Smooth muscle cell (in vitro differentiated cells): ENCODE data around the gene COP1. TPM values are rescaled to one million over a fixed set of nuclear protein-coding genes. Genes with fewer than 3 reads are reported as not detected.

ENCODE experiments used
- DNase-seq: peaks from one replicate; lab custom pipeline; 2025; ENCODE audit not compliant: unreplicated experiment; lab: John Stamatoyannopoulos, UW
- H2AFZ ChIP-seq: fragments of 200-600 bp; sonication (generic); 2 replicates; pipeline ENCODE4 v1.6.0; 2016; ENCODE audit warnings: antibody characterized with exemption, low read depth, mild to moderate bottlenecking
- H3F3A ChIP-seq: fragments of 200-600 bp; sonication (generic); 2 replicates; pipeline ENCODE4 v1.6.0; 2017; ENCODE audit warnings: antibody characterized with exemption, low read depth
- H3K27ac ChIP-seq: fragments of 200-600 bp; sonication (generic); 2 replicates; pipeline ENCODE4 v1.5.1; 2016; ENCODE audit warnings: low read depth, mild to moderate bottlenecking
- H3K27me3 ChIP-seq: fragments of 200-600 bp; sonication (generic); 2 replicates; pipeline ENCODE4 v1.6.1; 2016; ENCODE audit warnings: low read depth, mild to moderate bottlenecking
- H3K36me3 ChIP-seq: fragments of 200-600 bp; sonication (generic); 2 replicates; pipeline ENCODE4 v1.5.1; 2016; ENCODE audit warnings: low read depth
- H3K4me1 ChIP-seq: fragments of 200-600 bp; sonication (generic); 2 replicates; pipeline ENCODE4 v1.5.1; 2016; ENCODE audit warnings: low read depth
- H3K4me2 ChIP-seq: fragments of 200-600 bp; sonication (generic); 2 replicates; pipeline ENCODE4 v1.6.0; 2016; ENCODE audit warnings: mild to moderate bottlenecking
- H3K4me3 ChIP-seq: fragments of 200-600 bp; sonication (generic); 2 replicates; pipeline ENCODE4 v1.5.1; 2016; ENCODE audit warnings: mild to moderate bottlenecking
- H3K79me2 ChIP-seq: fragments of 200-600 bp; sonication (generic); 2 replicates; pipeline ENCODE4 v1.6.0; 2016; ENCODE audit warnings: low read depth, mild to moderate bottlenecking
- H3K9ac ChIP-seq: fragments of 200-600 bp; sonication (generic); 2 replicates; pipeline ENCODE4 v1.6.0; 2016; ENCODE audit warnings: low read depth
- H3K9me3 ChIP-seq: fragments of 200-600 bp; sonication (generic); replicated peaks from 2 replicates; pipeline ENCODE4 v1.5.1; 2016; ENCODE audit warnings: low read depth
- H4K20me1 ChIP-seq: fragments of 200-600 bp; sonication (generic); 2 replicates; pipeline ENCODE4 v1.6.0; 2016; ENCODE audit warnings: low read depth
- WGBS: methylation state at CpG from one replicate; pipeline ENCODE4 v1.1.7; 2016; ENCODE audit warnings: low lambda C conversion rate; 5-methylcytosine and 5-hydroxymethylcytosine counted together
- polyA plus RNA-seq: library from polyadenylated mRNA; unstranded; fragments of >200 nt; fragmentation: Nextera tagmentation; extraction: Ambion mirVana; gene quantifications from 2 replicates; pipeline ENCODE4 v1.2.1, GENCODE V29; 2016
- total RNA-seq: library from RNA; depleted of rRNA; stranded (reverse); fragments of >200 nt; gene quantifications from 2 replicates; pipeline ENCODE4 v1.2.3, GENCODE V29; 2014
- TF ChIP-seq, protein P1 (sequence below): fragments of 200-600 bp; sonication (generic); IDR thresholded peaks from 2 replicates; pipeline ENCODE4 v1.5.1; 2017; ENCODE audit warnings: borderline replicate concordance, mild to moderate bottlenecking, antibody characterized with exemption; ENCODE audit not compliant: insufficient read depth, poor library complexity, severe bottlenecking

Gene COP1
- total and polyA plus RNA-seq, 2 experiments from 2014 or later: 44.8 to 68.2 TPM

DNA sequence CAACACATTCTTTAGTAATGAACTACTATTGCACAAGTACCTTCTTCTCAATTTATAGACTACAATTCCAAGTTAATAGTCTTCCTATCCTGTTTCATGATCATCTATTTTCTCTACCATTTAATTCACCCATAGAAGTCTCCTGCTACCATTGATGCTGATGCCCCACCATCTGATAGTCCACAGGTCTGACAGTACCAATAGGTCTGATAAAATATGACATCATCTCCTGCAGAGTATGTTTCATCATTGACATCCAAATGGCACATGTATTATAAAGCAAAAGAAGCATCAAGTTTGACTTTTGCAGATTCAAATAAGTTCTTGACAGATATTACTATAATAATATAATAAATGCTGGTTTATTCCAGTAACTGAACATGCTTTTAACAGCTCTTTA lies 5.5 kb downstream of the COP1 start:
- H3K79me2 ChIP-seq: peaks cover 98% of the 10 kb centered on the region
- H3K4me2 ChIP-seq: no peak overlapping the region

DNA sequence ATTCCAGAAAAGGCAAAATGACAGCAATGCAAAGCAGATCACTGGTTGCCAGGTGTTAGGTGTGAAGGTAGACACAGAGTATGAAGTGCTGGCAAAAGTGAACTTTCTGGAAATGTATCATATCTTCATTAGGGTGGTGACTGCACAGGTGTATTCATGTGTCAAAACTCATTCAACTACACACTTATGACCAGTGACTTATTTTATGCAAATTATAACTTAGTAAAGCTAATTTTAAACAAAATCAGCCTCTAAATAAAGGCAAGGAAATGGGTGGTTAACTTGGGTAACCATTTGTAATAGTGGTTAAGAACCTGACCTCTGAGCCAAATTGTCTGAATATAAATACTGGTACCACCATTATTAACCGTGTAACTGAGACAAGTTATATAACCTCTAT lies 7.4 kb downstream of the COP1 start:
- Histone ChIP-seq H3K9me3 (no peaks in the 10 kb centered on the region), H3K4me2 (no peak overlapping the region), H3K27ac (no peak overlapping the region), H3K9ac (no peak overlapping the region), H2AFZ (no peak overlapping the region), H3K79me2 (peaks cover 100% of the 10 kb centered on the region), H3K36me3 (no peaks in the 10 kb centered on the region), H3K4me3 (no peak overlapping the region), H3F3A (no peaks in the 10 kb centered on the region), H4K20me1 (peaks cover 100% of the 10 kb centered on the region), H3K4me1 (no peaks in the 10 kb centered on the region), H3K27me3 (no peaks in the 10 kb centered on the region)
- 100% methylated on average over 1 of the region's 1 CpG for WGBS
- DNase-seq: no peak
- TF ChIP-seq, protein P1, sequence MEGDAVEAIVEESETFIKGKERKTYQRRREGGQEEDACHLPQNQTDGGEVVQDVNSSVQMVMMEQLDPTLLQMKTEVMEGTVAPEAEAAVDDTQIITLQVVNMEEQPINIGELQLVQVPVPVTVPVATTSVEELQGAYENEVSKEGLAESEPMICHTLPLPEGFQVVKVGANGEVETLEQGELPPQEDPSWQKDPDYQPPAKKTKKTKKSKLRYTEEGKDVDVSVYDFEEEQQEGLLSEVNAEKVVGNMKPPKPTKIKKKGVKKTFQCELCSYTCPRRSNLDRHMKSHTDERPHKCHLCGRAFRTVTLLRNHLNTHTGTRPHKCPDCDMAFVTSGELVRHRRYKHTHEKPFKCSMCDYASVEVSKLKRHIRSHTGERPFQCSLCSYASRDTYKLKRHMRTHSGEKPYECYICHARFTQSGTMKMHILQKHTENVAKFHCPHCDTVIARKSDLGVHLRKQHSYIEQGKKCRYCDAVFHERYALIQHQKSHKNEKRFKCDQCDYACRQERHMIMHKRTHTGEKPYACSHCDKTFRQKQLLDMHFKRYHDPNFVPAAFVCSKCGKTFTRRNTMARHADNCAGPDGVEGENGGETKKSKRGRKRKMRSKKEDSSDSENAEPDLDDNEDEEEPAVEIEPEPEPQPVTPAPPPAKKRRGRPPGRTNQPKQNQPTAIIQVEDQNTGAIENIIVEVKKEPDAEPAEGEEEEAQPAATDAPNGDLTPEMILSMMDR: no peak

More for the DNA sequence above, 5.5 kb downstream of the COP1 start:
- Histone ChIP-seq H3F3A (no peaks in the 10 kb centered on the region), H3K4me1 (peaks cover 10% of the 10 kb centered on the region), H3K9ac (no peak overlapping the region), H3K9me3 (no peaks in the 10 kb centered on the region), H3K4me3 (no peak overlapping the region), H3K27me3 (no peaks in the 10 kb centered on the region), H3K27ac (no peak overlapping the region), H4K20me1 (peaks cover 98% of the 10 kb centered on the region), H2AFZ (no peak overlapping the region), H3K36me3 (no peaks in the 10 kb centered on the region)
- TF ChIP-seq, protein P1: no peak
- no peak for DNase-seq

DNA sequence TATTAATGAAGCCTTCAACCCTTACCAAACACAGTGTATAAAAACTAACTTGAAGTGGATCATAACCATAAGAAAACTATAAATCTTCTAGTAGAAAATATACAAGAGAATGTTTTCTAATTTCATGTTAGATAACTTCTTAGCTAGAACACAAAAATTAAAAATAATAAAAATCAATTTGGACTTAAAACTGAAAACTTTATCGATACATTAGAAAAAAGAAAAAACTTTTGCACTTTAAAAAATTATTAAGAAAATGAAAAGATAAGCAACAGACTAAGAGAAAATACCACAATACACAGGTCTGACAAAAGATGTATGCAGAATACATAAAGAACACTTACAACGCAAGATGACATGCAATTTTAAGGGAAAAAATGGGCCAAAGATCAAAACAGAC lies 8.7 kb downstream of the COP1 start:
- 99% methylated on average over 2 of the region's 2 CpGs for WGBS
- TF ChIP-seq, protein P1: no peak

DNA sequence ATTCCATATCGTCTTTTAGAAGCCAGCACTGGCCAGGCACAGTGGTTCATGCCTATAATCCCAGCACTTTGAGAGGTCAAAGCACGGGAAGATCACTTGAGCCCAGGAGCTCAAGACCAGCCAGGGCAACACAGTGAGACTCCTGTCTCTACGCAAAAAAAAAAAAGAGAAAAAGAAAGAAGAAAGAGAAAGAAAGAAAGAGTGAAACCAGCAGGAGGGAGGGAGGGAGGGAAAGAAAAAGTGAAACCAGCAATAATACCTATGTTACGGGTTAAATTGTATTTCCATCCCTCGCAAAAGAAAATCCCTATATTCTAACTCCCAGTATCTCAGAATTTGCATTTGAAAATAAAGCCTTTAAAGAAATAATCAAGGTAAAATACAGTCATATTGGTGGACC lies 10.4 kb downstream of the COP1 start:
- H3K9ac ChIP-seq: no peak overlapping the region
- H3K4me3 ChIP-seq: no peak overlapping the region
- no peaks in the 10 kb centered on the region for H3K9me3 ChIP-seq
- H3K4me2 ChIP-seq: no peak overlapping the region
- TF ChIP-seq, protein P1: no peak
- no peak overlapping the region for H3K27ac ChIP-seq
- DNase-seq: no peak
- no peak overlapping the region for H2AFZ ChIP-seq
- WGBS: 90% methylated on average over 5 of the region's 5 CpGs
- peaks cover 100% of the 10 kb centered on the region for H3K79me2 ChIP-seq
- H3K4me1 ChIP-seq: no peaks in the 10 kb centered on the region
- no peaks in the 10 kb centered on the region for H3K27me3 ChIP-seq
- H3F3A ChIP-seq: no peaks in the 10 kb centered on the region
- no peaks in the 10 kb centered on the region for H3K36me3 ChIP-seq
- peaks cover 100% of the 10 kb centered on the region for H4K20me1 ChIP-seq

More for the DNA sequence above, 8.7 kb downstream of the COP1 start:
- DNase-seq: no peak
- no peaks in the 10 kb centered on the region for H3K36me3 ChIP-seq
- H3K9me3 ChIP-seq: no peaks in the 10 kb centered on the region
- H3K4me1 ChIP-seq: no peaks in the 10 kb centered on the region
- H3K9ac ChIP-seq: no peak overlapping the region
- H3K79me2 ChIP-seq: peaks cover 100% of the 10 kb centered on the region
- H3K27ac ChIP-seq: no peak overlapping the region
- no peaks in the 10 kb centered on the region for H3F3A ChIP-seq
- no peaks in the 10 kb centered on the region for H3K27me3 ChIP-seq
- H4K20me1 ChIP-seq: peaks cover 100% of the 10 kb centered on the region
- H2AFZ ChIP-seq: no peak overlapping the region
- no peak overlapping the region for H3K4me2 ChIP-seq
- no peak overlapping the region for H3K4me3 ChIP-seq
